Endothelial cell of umbilical vein (primary cell): ENCODE measurements around the gene SYTL3.

Experiments
- CTCF ChIP-seq, 2 donors: IDR thresholded peaks; 1 replicate in 1 of 2; 2 replicates in 1 of 2; pipeline ENCODE4 v1.5.1; 2011; ENCODE audit warnings: low read length in 2 of 2, mild to moderate bottlenecking in 2 of 2, moderate library complexity in 2 of 2, control low read depth in 1 of 2, inconsistent platforms in 1 of 2, low read depth in 1 of 2; ENCODE audit not compliant: insufficient read depth in 1 of 2; ENCODE audit errors: extremely low read depth in 1 of 2
- FOS ChIP-seq: IDR thresholded peaks from 2 replicates; pipeline ENCODE4 v1.6.1; 2011; ENCODE audit warnings: mild to moderate bottlenecking, low read length, moderate library complexity, borderline replicate concordance; ENCODE audit not compliant: insufficient read depth
- MAX ChIP-seq: IDR thresholded peaks from 2 replicates; pipeline ENCODE4 v1.6.1; 2011; ENCODE audit not compliant: insufficient read depth, insufficient read length
- POLR2A ChIP-seq: IDR thresholded peaks from 2 replicates; pipeline ENCODE4 v1.6.1; 2012; ENCODE audit warnings: low read depth, mild to moderate bottlenecking, control low read depth, low read length

GRCh38 chr6:158654498-158654897 is 4.6 kb downstream of the SYTL3 start:
- TF ChIP-seq POLR2A (no peak), CTCF (IDR thresholded peaks at IDR 0.05; ENCODE audit: extremely low read depth in 1 of 2, insufficient read depth in 1 of 2, low read depth in 1 of 2, low read length in 2 of 2) (no peak), MAX (no peak), FOS (no peak)
